HG02973 (cell line): ENCODE data around the gene SLC25A10.

ENCODE experiments used
- ATAC-seq: cut with Tn5 transposase; IDR thresholded peaks from one replicate; pipeline ENCODE4 v1.9.1; 2021; ENCODE audit warnings: moderate library complexity; ENCODE audit not compliant: unreplicated experiment

The SLC25A10 gene

GRCh38 chr17:81686614-81687013 lies 25.5 kb upstream of the SLC25A10 start:
- no peak for ATAC-seq

- ATAC-seq = no peak
Measured at GRCh38 chr17:81687770-81688541, 24.1 kb upstream of the SLC25A10 start.

GRCh38 chr17:81688616-81689015 lies 23.5 kb upstream of the SLC25A10 start:
- ATAC-seq = no peak

- no peak for ATAC-seq
Measured at GRCh38 chr17:81690066-81690465, 22.0 kb upstream of the SLC25A10 start.

GRCh38 chr17:81690549-81690948 lies 21.5 kb upstream of the SLC25A10 start:
- no peak for ATAC-seq

- no peak for ATAC-seq
Measured at GRCh38 chr17:81691196-81691595, 20.9 kb upstream of the SLC25A10 start.

GRCh38 chr17:81691608-81692007 lies 20.5 kb upstream of the SLC25A10 start:
- ATAC-seq = no peak

- no peak for ATAC-seq
Measured at GRCh38 chr17:81693509-81694210, 18.4 kb upstream of the SLC25A10 start.

GRCh38 chr17:81694810-81695209 lies 17.3 kb upstream of the SLC25A10 start:
- no peak for ATAC-seq

- no peak for ATAC-seq
Measured at GRCh38 chr17:81695211-81695610, 16.9 kb upstream of the SLC25A10 start.

- ATAC-seq = no peak
Measured at GRCh38 chr17:81695801-81696200, 16.3 kb upstream of the SLC25A10 start.

- ATAC-seq = no peak
Measured at GRCh38 chr17:81696218-81696941, 15.7 kb upstream of the SLC25A10 start.

GRCh38 chr17:81697261-81698044 lies 14.6 kb upstream of the SLC25A10 start:
- no peak for ATAC-seq

- ATAC-seq = no peak
Measured at GRCh38 chr17:81700353-81701287, 11.5 kb upstream of the SLC25A10 start.

- ATAC-seq = no peak
Measured at GRCh38 chr17:81701288-81702071, 10.6 kb upstream of the SLC25A10 start.

GRCh38 chr17:81702934-81703746 lies 8.9 kb upstream of the SLC25A10 start, which contains the start of gene MRPL12:
Gene MRPL12, plus strand, starts transcription at chr17:81703367. Its CDS starts 135 bp downstream, at chr17:81703502.
- peak; percentile 66 for ATAC-seq

- ATAC-seq = peak; percentile 5
Measured at GRCh38 chr17:81703747-81704654, 8.1 kb upstream of the SLC25A10 start.
